Epithelial cell of esophagus (primary cell): ENCODE measurements around the gene SLC7A7.
A peak's percentile ranks its signal among the peaks of the same experiment; 100 is the strongest.
"Not testable (repeated sequence)": the region's sequence is repeated elsewhere in the genome, so short reads cannot be mapped to it uniquely, and the experiment has no call there.

Experiments used
- DNase-seq: peaks from one replicate; pipeline ENCODE4 v3.0.0; 2010; ENCODE audit warnings: low read depth
- H3K4me3 ChIP-seq: 2 replicates; pipeline ENCODE4 v1.5.1; 2011; ENCODE audit warnings: mild to moderate bottlenecking, low read length, control low read depth
- CTCF ChIP-seq: IDR thresholded peaks from 2 replicates; pipeline ENCODE4 v1.5.1; 2011; ENCODE audit warnings: low read depth, mild to moderate bottlenecking, low read length, control low read depth, inconsistent platforms; ENCODE audit not compliant: insufficient read depth; ENCODE audit errors: missing control alignments

Gene SLC7A7

GRCh38 chr14:22814941-22815713, at the start of gene SLC7A7:
Gene SLC7A7, minus strand, starts transcription at chr14:22815435. Its CDS starts 2,037 bp downstream, at chr14:22813398.
- H3K4me3 ChIP-seq = no peak within 1 kb of the TSS
- no peak for DNase-seq
- no peak for TF ChIP-seq CTCF

- TF ChIP-seq CTCF = no peak
- no peak for DNase-seq
- H3K4me3 ChIP-seq = no peak overlapping the region
Measured at GRCh38 chr14:22864979-22865378, 49.7 kb upstream of the SLC7A7 start.

GRCh38 chr14:22861651-22862050, 46.4 kb upstream of the SLC7A7 start:
- no peak for TF ChIP-seq CTCF
- DNase-seq = no peak
- no peak overlapping the region for H3K4me3 ChIP-seq

DNA sequence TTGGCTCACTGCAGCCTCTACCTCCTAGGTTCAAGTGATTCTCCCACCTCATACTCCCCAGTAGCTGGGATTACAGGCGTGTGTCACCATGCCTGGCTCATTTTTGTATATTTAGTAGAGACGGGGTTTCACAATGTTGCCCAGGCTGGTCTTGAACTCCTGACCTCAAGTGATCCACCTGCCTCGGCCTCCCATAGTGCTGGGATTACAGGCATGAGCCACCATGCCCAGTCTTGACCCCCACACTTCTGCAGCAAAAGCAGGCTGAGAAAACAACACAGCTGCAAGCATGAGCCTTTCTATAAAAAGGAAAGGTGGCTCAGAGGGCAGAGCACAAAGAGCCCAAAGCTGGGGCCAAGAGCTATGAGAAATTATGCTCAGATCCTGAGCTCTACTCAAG, 45.1 kb upstream of the SLC7A7 start:
- DNase-seq, H3K4me3 ChIP-seq: not testable (repeated sequence)

- H3K4me3 ChIP-seq = no peak overlapping the region
- DNase-seq = no peak
- no peak for TF ChIP-seq CTCF
Measured at GRCh38 chr14:22856428-22856827, 41.2 kb upstream of the SLC7A7 start.

- DNase-seq = peak; percentile 32
- no peak overlapping the region for H3K4me3 ChIP-seq
- TF ChIP-seq CTCF = no peak
Measured at GRCh38 chr14:22854963-22855724, 39.9 kb upstream of the SLC7A7 start.

DNA sequence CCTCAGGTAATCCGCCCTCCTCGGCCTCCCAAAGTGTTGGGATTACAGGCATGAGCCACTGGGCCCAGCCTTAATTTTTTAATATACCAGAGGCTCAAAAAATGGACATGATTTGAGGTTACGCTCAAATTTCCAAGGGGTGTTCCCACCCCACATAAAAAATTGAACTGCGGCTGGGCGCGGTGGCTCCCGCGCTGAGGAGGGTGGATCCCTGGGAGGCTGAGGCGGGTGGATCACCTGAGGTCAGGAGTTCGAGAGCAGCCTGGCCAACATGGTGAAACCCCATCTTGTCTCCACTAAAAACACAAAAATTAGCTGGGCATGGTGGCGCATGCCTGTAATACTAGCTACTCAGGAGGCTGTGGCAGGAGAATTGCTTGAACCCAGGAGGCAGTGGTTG, 39.1 kb upstream of the SLC7A7 start:
- not testable (repeated sequence) for DNase-seq, H3K4me3 ChIP-seq
